Fibroblast of lung (primary cell): Measurements from ENCODE around the gene DDX20. TPM values are rescaled to one million over a fixed set of nuclear protein-coding genes. Genes with fewer than 3 reads are reported as not detected.

Experiments used
- DNase-seq, 2 donors: peaks; one replicate each; pipeline versions ENCODE4 v3.0.0 to v3.0.0-alpha.2; 2010; ENCODE audit warnings: low read depth in 2 of 2
- H2AFZ ChIP-seq: 2 replicates; pipeline ENCODE4 v1.5.1; 2012; ENCODE audit warnings: low read length, control low read depth, inconsistent platforms
- H3K27ac ChIP-seq: 2 replicates; pipeline ENCODE4 v1.5.1; 2011; ENCODE audit warnings: low read length, control low read depth; ENCODE audit not compliant: insufficient read depth
- H3K27me3 ChIP-seq: 2 replicates; pipeline ENCODE4 v1.5.1; 2011; ENCODE audit warnings: mild to moderate bottlenecking, low read length; ENCODE audit not compliant: control insufficient read depth, insufficient read depth
- H3K36me3 ChIP-seq: 2 replicates; pipeline ENCODE4 v1.5.1; 2011; ENCODE audit warnings: low read length; ENCODE audit not compliant: control insufficient read depth, insufficient read depth
- H3K4me1 ChIP-seq: 2 replicates; pipeline ENCODE4 v1.5.1; 2011; ENCODE audit warnings: low read length; ENCODE audit not compliant: control insufficient read depth, insufficient read depth; ENCODE audit errors: extremely low read depth
- H3K4me2 ChIP-seq: 2 replicates; pipeline ENCODE4 v1.5.1; 2011; ENCODE audit warnings: low read length, control low read depth; ENCODE audit not compliant: insufficient read depth; ENCODE audit errors: extremely low read depth
- H3K4me3 ChIP-seq, 4 experiments: fragments of 200-600 bp in 1 of 4; sonication (generic) in 1 of 4; replicated peaks in 1 of 4; 2 replicates each; pipeline ENCODE4 v1.5.1; 2011 to 2016; ENCODE audit warnings: low read length in 4 of 4, low read depth in 3 of 4, mild to moderate bottlenecking in 3 of 4, control low read depth in 2 of 4, inconsistent platforms in 1 of 4, mixed read lengths in 1 of 4; ENCODE audit not compliant: insufficient read depth in 1 of 4; ENCODE audit errors: control extremely low read depth in 1 of 4
- H3K79me2 ChIP-seq: 2 replicates; pipeline ENCODE4 v1.5.1; 2012; ENCODE audit warnings: mild to moderate bottlenecking, low read length, inconsistent platforms; ENCODE audit not compliant: control insufficient read depth, insufficient read depth
- H3K9ac ChIP-seq: 2 replicates; pipeline ENCODE4 v1.5.1; 2011; ENCODE audit warnings: mild to moderate bottlenecking, low read length, control low read depth; ENCODE audit not compliant: insufficient read depth
- H3K9me3 ChIP-seq: 2 replicates; pipeline ENCODE4 v1.5.1; 2012; ENCODE audit warnings: low read depth, low read length; ENCODE audit not compliant: control insufficient read depth, insufficient read depth
- H4K20me1 ChIP-seq: 2 replicates; pipeline ENCODE4 v1.5.1; 2011; ENCODE audit warnings: low read length; ENCODE audit not compliant: control insufficient read depth, insufficient read depth; ENCODE audit errors: extremely low read depth
- EZH2 ChIP-seq: IDR thresholded peaks from 2 replicates; pipeline ENCODE4 v1.5.1; 2012; ENCODE audit warnings: low read length, control low read depth, mild to moderate bottlenecking; ENCODE audit errors: missing control alignments
- polyA plus RNA-seq, 2 donors: library from polyadenylated mRNA; depleted of rRNA in 1 of 2; stranded (reverse) in 1 of 2; unstranded in 1 of 2; fragments of >200 nt; gene quantifications; 2 replicates each; pipeline ENCODE4 v1.2.1, GENCODE V29; 2011 to 2012; ENCODE audit warnings: missing spikeins in 1 of 2
- total RNA-seq: library from RNA; depleted of rRNA; stranded (reverse); fragments of >200 nt; gene quantifications from 2 replicates; pipeline ENCODE4 v1.2.1, GENCODE V29; 2014
- TF ChIP-seq, protein P1 (sequence below), 2 donors: IDR thresholded peaks in 1 of 2; conservative IDR thresholded peaks in 1 of 2; 1 replicate in 1 of 2; 2 replicates in 1 of 2; pipeline ENCODE4 v1.5.1; 2011 to 2012; ENCODE audit warnings: low read length in 2 of 2, control low read depth in 1 of 2, inconsistent platforms in 1 of 2, low read depth in 1 of 2, mild to moderate bottlenecking in 1 of 2

The DDX20 gene
- total and polyA plus RNA-seq, 2 donors (not counting 1 experiment from before 2014, with no cell fraction given) = 8.4 to 22.2 TPM

DNA sequence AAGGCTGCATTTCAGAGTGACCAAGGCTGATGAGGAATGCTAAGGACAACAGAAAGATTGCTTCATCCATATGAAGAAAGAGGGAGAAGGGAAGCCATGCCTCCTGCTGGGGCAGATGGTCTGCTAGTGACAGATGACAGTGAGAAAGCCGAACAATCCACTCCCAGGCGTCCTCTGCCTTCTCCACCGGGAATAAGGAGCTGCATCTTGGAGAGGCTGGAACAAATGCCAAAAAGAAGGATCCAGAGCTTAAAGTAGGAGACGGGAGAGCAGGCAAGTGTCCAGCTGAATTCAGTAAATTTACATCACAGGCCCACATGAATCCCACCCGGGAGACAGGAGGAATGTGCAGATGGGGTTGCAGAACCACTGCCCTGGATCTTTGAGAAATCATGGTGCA lies 33.4 kb downstream of the DDX20 start:
- no peak overlapping the region for H2AFZ ChIP-seq
- no peaks in the 10 kb centered on the region for H3K9me3 ChIP-seq
- H3K4me3 ChIP-seq = no peak overlapping the region
- no peak overlapping the region for H3K9ac ChIP-seq
- no peaks in the 10 kb centered on the region for H3K36me3 ChIP-seq
- DNase-seq = no peak
- TF ChIP-seq, protein P1, sequence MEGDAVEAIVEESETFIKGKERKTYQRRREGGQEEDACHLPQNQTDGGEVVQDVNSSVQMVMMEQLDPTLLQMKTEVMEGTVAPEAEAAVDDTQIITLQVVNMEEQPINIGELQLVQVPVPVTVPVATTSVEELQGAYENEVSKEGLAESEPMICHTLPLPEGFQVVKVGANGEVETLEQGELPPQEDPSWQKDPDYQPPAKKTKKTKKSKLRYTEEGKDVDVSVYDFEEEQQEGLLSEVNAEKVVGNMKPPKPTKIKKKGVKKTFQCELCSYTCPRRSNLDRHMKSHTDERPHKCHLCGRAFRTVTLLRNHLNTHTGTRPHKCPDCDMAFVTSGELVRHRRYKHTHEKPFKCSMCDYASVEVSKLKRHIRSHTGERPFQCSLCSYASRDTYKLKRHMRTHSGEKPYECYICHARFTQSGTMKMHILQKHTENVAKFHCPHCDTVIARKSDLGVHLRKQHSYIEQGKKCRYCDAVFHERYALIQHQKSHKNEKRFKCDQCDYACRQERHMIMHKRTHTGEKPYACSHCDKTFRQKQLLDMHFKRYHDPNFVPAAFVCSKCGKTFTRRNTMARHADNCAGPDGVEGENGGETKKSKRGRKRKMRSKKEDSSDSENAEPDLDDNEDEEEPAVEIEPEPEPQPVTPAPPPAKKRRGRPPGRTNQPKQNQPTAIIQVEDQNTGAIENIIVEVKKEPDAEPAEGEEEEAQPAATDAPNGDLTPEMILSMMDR (conservative IDR thresholded peaks at IDR 0.05 in 1 of 2, IDR thresholded peaks at IDR 0.05 in 1 of 2; ENCODE audit: low read depth in 1 of 2, low read length in 2 of 2) = no peak
- TF ChIP-seq EZH2 = no peak
- H3K79me2 ChIP-seq = no peaks in the 10 kb centered on the region
- H4K20me1 ChIP-seq = no peaks in the 10 kb centered on the region
- H3K27me3 ChIP-seq = peaks cover 9% of the 10 kb centered on the region
- no peaks in the 10 kb centered on the region for H3K4me1 ChIP-seq
- H3K27ac ChIP-seq = no peak overlapping the region
- H3K4me2 ChIP-seq = no peak overlapping the region

DNA sequence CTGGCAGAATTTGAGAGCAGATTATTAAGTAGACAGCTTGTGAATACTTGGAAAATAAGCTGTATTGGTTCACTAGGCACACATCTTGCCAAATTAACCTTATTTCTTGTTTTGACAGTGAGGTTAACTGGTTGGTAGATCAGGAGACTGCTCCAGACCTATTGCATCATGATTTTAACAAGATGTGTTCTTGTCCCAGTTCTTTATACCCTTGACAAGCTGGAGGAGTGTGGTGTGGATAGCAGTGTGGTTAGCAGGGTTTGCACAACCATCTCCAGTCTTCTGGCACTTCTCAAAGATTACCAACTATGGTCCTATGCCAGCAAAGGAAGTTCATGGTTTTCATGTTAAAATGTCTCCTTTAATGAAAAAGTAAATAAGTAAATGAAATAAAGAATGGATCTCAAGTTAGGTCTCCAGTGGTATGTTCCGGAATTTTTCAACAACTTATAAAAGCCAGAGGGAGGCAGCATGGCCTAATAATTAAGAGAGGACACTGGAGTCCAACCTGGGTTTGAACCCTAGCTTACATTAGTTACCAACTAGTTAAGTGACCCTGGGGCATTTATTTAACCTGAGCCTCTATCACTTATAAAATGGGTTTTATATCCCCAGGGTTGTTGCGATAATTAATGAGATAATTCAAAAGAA lies 34.1 kb downstream of the DDX20 start:
- Histone ChIP-seq H3K9me3 (no peaks in the 10 kb centered on the region), H3K4me1 (no peaks in the 10 kb centered on the region), H3K79me2 (no peaks in the 10 kb centered on the region), H3K4me2 (no peak overlapping the region), H3K27ac (no peak overlapping the region), H3K27me3 (peaks cover 9% of the 10 kb centered on the region), H4K20me1 (no peaks in the 10 kb centered on the region), H2AFZ (no peak overlapping the region), H3K36me3 (no peaks in the 10 kb centered on the region), H3K4me3 (no peak overlapping the region), H3K9ac (no peak overlapping the region)
- DNase-seq = peak; percentile 15 to 20
- TF ChIP-seq, protein P1 (conservative IDR thresholded peaks at IDR 0.05 in 1 of 2, IDR thresholded peaks at IDR 0.05 in 1 of 2; ENCODE audit: low read depth in 1 of 2, low read length in 2 of 2) = no peak
- no peak for TF ChIP-seq EZH2

DNA sequence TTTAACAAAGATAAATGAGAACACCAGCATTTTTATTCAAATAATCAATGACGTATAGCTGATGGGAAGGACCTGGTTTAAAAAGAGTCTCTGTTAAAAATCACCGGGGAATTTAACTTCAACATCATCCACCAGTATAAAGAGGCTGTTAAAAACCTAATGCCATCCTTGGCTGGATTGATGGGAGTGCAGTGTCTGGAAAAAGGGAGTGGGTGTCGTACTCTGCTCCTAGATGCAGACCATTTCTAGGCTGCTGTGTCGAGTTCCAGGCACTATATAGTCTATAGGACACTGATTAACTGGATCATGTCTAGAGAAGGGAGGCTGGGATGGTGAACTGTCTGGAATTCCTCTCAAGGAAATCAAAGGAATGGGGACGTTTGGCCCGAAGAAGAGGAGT lies 36.1 kb downstream of the DDX20 start:
- H3K79me2 ChIP-seq = no peaks in the 10 kb centered on the region
- H3K4me3 ChIP-seq = no peak overlapping the region
- TF ChIP-seq EZH2 = no peak
- TF ChIP-seq, protein P1 (conservative IDR thresholded peaks at IDR 0.05 in 1 of 2, IDR thresholded peaks at IDR 0.05 in 1 of 2; ENCODE audit: low read depth in 1 of 2, low read length in 2 of 2) = no peak
- H3K27ac ChIP-seq = no peak overlapping the region
- H3K4me1 ChIP-seq = no peaks in the 10 kb centered on the region
- no peak overlapping the region for H2AFZ ChIP-seq
- H3K9ac ChIP-seq = no peak overlapping the region
- no peak for DNase-seq
- no peak overlapping the region for H3K4me2 ChIP-seq
- peaks cover 4% of the 10 kb centered on the region for H3K27me3 ChIP-seq
- H4K20me1 ChIP-seq = no peaks in the 10 kb centered on the region
- H3K9me3 ChIP-seq = no peaks in the 10 kb centered on the region
- no peaks in the 10 kb centered on the region for H3K36me3 ChIP-seq
